ENCODE data around the gene C16orf90.

- TF ChIP-seq CTCF (IDR thresholded peaks at IDR 0.05) (no peak), POLR2A (IDR thresholded peaks at IDR 0.05) (no peak)
Measured at GRCh38 chr16:3465911-3466584, 29.2 kb downstream of the C16orf90 start.
